ENCODE results near the gene FAM72D.
"Not testable (repeated sequence)": the region's sequence is repeated elsewhere in the genome, so short reads cannot be mapped to it uniquely, and the experiment has no call there.

FAM72D gene

DNA sequence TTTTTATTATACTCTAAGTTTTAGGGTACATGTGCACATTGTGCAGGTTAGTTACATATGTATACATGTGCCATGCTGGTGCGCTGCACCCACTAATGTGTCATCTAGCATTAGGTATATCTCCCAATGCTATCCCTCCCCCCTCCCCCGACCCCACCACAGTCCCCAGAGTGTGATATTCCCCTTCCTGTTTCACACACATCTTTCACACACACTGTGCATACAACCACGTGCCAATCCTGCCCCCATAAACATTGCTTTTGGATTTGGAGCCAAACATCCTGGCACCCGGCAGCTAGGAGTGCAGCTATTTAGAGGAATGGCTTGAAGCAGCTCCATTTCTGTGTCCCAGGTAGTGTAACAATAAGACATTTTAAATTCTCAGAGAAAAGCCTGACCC lies 51.4 kb downstream of the FAM72D start:
- DNase-seq: not testable (repeated sequence)

DNA sequence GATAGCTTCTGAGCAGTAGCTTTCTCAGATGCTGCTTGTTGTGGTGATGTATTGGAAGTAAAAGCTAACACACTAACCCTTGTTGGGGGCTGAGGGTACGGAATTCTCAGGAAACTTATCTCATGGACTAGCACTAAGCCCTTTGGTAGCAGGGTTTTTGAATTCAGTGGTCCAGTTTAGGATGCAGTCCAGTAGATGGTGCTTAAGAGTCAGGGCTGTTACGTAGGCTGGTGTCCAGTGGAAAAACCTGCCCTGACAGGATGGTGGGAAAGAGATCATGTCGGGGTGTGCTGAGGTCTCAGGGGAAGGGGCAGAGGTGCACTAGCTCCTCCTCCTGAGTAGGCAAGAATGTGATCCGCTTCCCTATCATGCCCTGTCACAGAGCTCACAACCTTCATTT lies 59.6 kb downstream of the FAM72D start:
- not testable (repeated sequence) for DNase-seq

DNA sequence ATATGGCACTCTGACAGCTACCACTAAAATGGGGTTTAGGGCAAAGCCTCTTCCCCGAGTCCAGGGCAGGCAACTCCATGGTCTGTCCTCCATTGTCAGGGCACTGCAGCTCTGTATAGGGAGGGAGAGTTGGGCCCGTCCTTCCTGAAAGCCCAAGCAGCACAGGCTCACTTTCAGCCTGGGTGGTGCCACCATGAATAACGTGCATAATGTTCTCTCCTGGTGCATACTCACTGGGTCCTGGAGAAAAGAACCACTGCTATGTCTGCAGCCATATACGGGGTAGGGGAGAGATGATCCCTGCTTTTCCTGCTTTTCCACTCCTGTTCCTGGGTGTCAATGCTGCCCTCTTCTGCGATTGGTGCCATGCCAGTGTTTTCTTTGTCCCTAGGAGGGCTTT lies 60.1 kb downstream of the FAM72D start:
- not testable (repeated sequence) for DNase-seq

DNA sequence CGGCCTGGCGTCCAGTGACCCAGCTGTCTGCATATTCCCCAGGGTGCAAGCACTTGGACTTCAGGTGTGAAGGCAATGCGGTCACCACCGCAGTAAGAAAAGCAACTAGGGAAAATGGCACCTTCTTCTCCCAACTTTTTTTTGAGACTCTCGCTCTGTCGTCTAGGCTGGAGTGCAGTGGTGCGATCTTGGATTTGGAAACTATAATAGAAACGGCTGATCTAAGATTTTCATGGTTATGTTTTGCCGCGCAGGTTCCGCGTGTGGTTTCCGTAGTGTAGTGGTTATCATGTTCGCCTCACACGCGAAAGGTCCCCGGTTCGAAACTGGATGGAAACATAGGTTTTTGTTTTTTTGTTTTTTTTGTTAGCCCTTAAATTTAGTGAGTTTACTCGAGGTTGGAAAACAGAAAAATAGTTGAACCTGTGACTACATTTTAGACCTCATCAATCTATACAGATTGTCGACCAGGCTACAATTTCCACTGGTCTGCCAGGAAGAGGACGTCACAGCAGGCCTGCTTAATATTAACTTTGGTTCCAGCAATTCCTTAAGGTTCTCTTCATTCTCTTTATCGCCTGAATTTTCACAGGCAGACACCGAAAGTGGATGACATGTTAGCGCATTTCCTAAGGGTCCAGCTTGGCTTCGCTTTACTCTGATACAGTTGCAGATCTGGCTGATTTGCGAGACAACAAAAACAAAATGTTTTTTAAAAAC lies 61.3 kb downstream of the FAM72D start:
- DNase-seq: peak; percentile 71

DNA sequence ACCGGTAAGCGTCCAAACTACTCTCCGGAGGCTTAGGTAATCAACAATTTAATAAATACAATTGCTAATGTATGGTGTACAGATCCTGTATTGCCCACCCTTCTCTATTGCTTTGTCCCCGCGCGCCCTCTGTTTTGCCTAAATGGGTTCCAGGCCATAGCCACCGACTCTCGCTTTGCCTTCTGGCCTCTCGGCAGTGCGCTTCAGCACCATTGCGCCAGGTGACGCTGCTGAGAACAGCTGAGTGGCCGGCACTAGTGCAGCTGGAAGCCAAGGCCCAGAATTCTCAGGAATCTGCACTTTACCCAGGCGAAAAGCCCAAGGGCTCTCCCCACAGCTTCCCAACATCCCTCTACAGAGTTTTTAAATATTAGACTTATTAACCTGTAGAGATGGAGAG lies 61.9 kb downstream of the FAM72D start:
- not testable (repeated sequence) for DNase-seq

DNA sequence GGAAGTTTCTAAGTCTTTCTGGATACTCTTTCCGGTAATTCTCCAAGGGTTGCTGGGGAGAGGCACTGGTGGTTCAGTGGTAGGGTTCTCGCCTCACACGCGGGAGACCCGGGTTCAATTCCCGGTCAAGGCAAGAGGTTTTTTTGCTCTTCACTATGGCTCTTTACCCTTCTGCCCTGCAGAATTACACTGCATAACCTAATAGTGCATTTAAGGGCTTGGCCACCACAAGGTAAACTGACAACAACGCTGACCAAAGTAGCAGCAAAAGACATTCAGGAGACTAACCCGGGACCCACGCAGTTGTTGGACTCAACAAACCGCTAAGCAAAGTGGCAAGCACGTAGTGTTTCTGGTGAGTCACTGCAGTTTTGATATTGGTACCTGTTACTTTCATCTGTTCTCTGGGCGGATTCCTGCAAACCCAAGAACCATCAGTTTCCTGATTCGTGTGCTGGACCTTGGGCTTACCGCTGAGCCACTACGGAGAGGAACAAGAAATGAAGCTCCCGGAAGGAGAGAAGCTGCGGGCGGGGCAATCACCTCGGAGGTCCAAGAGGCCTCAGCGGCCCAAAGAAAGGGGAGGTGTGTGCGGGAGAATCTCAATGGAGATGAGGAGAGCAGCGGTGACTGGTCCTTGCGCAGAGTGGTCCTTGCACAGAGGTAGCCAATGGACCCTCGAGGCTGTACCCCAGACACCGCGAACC lies 65.4 kb downstream of the FAM72D start:
- DNase-seq: not testable (repeated sequence)

Data from fibroblast of skin of scalp (primary cell).